Natural killer cell (primary cell): ENCODE measurements around the gene SMARCA5. TPM values are rescaled to one million over a fixed set of nuclear protein-coding genes. Genes with fewer than 3 reads are reported as not detected.

Source experiments
- ATAC-seq, 3 donors: fragments of 150-1000 bp in 2 of 3; fragments of 200-7000 bp in 1 of 3; cut with Tn5 transposase; 1 replicate in 1 of 3; 2 replicates in 2 of 3; pipeline ENCODE4 v1.10.0; 2021; ENCODE audit warnings: mild to moderate bottlenecking in 2 of 3, moderate library complexity in 2 of 3
- DNase-seq, 2 donors: peaks; one replicate each; pipeline versions ENCODE4 v3.0.0 to v3.0.0-alpha.2; 2013 to 2021; ENCODE audit warnings: mixed read lengths in 1 of 2
- H3K27ac ChIP-seq: one replicate; pipeline ENCODE4 v1.5.1; 2013; ENCODE audit warnings: mild to moderate bottlenecking, low read length
- H3K27me3 ChIP-seq: one replicate; pipeline ENCODE4 v1.6.1; 2013; ENCODE audit warnings: low read length; ENCODE audit not compliant: control insufficient read depth, insufficient read depth
- H3K36me3 ChIP-seq: one replicate; pipeline ENCODE4 v1.6.1; 2013; ENCODE audit warnings: low read length; ENCODE audit not compliant: control insufficient read depth, insufficient read depth
- H3K4me1 ChIP-seq: one replicate; pipeline ENCODE4 v1.6.1; 2013; ENCODE audit warnings: low read length; ENCODE audit not compliant: control insufficient read depth, insufficient read depth
- H3K4me3 ChIP-seq: one replicate; pipeline ENCODE4 v1.5.1; 2013; ENCODE audit warnings: low read length
- H3K9me3 ChIP-seq: one replicate; pipeline ENCODE4 v1.6.1; 2013; ENCODE audit warnings: low read length; ENCODE audit not compliant: control insufficient read depth, insufficient read depth
- H3K27ac Mint-ChIP-seq, 2 donors: one replicate each; pipeline ENCODE4 v1.8.0; 2022; ENCODE audit warnings: mild to moderate bottlenecking in 2 of 2, mixed read lengths in 2 of 2, moderate library complexity in 1 of 2
- H3K27me3 Mint-ChIP-seq, 2 donors: one replicate each; pipeline ENCODE4 v1.8.0; 2022; ENCODE audit warnings: low read depth in 2 of 2, mixed read lengths in 2 of 2
- H3K36me3 Mint-ChIP-seq: one replicate; pipeline ENCODE4 v1.8.0; 2022; ENCODE audit warnings: mixed read lengths
- H3K4me1 Mint-ChIP-seq, 2 donors: one replicate each; pipeline ENCODE4 v1.8.0; 2022; ENCODE audit warnings: mixed read lengths in 2 of 2
- H3K4me3 Mint-ChIP-seq: one replicate; pipeline ENCODE4 v1.8.0; 2022; ENCODE audit warnings: mild to moderate bottlenecking, moderate library complexity, mixed read lengths
- H3K9me3 Mint-ChIP-seq, 2 donors: one replicate each; pipeline ENCODE4 v1.8.0; 2022; ENCODE audit warnings: mixed read lengths in 2 of 2
- WGBS: methylation state at CpG from one replicate; pipeline ENCODE4 v1.1.7; 2013; ENCODE audit warnings: missing lambda C conversion rate; ENCODE audit not compliant: insufficient coverage; 5-methylcytosine and 5-hydroxymethylcytosine counted together
- intact Hi-C: fragments of 100-400 bp; cut with micrococcal nuclease; formaldehyde crosslinking; loops from one replicate; pipeline ENCODE4 v1.14.2; 2022
- total RNA-seq, 4 donors: library from RNA; stranded (reverse); fragments of 120-200 nt in 1 of 4; gene quantifications; one replicate each; pipeline versions ENCODE4 v1.2.3 to v1.2.4, GENCODE V29; 2013 to 2022
- TF ChIP-seq, protein P1 (sequence below): fragments of 200-600 bp; IDR thresholded peaks from one replicate; pipeline ENCODE4 v1.8.0; 2022; ENCODE audit warnings: antibody characterized with exemption

The SMARCA5 gene
- total RNA-seq, 3 donors from 2014 or later (not counting 1 experiment from before 2014, with no cell fraction given): 42.5 to 53.8 (median 45.8) TPM

DNA sequence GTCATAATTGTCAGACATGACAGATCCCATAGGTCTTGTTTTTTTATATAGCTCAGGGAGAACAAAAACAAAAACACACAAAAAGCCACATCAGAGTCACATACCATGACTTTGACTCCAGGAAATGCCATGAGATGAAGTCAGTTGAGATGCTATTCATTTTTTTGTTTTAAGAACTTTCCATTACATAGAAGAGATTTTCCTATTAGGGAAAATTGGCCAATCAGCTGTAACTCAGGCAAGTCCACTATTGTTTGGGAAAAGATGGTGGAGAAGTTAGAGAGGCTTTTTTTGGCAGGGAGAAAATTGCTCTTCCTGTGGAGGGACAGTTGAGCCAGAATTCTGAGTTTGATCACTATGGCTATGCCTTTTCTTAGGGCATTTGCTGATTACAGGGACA lies 72.6 kb downstream of the SMARCA5 start:
- no peak for ATAC-seq
- H3K27me3 Mint-ChIP-seq: no peaks in the 10 kb centered on the region
- intact Hi-C loops: no loop called here

DNA sequence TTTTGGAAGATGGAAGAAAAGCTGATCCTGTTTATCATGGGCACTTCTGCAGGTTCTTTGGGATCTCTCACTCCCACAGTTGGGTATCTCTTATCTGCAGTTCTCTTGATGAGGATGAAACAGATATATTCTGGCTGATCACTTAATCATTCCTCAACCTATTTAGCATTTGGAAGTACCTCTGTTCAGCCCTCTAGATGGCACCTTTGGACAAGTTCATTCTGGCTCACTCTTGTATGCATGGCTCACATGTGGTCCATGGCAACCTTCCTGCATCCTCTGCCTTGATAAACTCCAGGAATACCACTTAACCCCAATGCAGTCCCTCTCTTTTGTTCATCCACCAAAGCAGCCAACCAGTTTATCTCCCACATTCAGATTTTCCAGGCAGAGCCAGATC lies 74.2 kb downstream of the SMARCA5 start:
- peaks cover 0 to 7% of the 10 kb centered on the region in 2 donors for H3K9me3 Mint-ChIP-seq
- no peaks in the 10 kb centered on the region for H3K4me1 Mint-ChIP-seq
- Histone ChIP-seq H3K36me3 (no peaks in the 10 kb centered on the region), H3K4me1 (no peaks in the 10 kb centered on the region), H3K27me3 (no peaks in the 10 kb centered on the region), H3K27ac (no peak overlapping the region), H3K4me3 (no peak overlapping the region), H3K9me3 (no peaks in the 10 kb centered on the region)
- H3K27ac Mint-ChIP-seq: no peak overlapping the region
- no peak for DNase-seq
- H3K27me3 Mint-ChIP-seq: no peaks in the 10 kb centered on the region
- no peak overlapping the region for H3K4me3 Mint-ChIP-seq
- no peak for ATAC-seq
- intact Hi-C loops: no loop called here
- peaks cover 7% of the 10 kb centered on the region for H3K36me3 Mint-ChIP-seq
- TF ChIP-seq, protein P1, sequence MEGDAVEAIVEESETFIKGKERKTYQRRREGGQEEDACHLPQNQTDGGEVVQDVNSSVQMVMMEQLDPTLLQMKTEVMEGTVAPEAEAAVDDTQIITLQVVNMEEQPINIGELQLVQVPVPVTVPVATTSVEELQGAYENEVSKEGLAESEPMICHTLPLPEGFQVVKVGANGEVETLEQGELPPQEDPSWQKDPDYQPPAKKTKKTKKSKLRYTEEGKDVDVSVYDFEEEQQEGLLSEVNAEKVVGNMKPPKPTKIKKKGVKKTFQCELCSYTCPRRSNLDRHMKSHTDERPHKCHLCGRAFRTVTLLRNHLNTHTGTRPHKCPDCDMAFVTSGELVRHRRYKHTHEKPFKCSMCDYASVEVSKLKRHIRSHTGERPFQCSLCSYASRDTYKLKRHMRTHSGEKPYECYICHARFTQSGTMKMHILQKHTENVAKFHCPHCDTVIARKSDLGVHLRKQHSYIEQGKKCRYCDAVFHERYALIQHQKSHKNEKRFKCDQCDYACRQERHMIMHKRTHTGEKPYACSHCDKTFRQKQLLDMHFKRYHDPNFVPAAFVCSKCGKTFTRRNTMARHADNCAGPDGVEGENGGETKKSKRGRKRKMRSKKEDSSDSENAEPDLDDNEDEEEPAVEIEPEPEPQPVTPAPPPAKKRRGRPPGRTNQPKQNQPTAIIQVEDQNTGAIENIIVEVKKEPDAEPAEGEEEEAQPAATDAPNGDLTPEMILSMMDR: no peak

More for the DNA sequence above, 72.6 kb downstream of the SMARCA5 start:
- no peak overlapping the region for H3K27ac ChIP-seq
- Mint-ChIP-seq H3K4me3 (no peak overlapping the region), H3K27ac (no peak overlapping the region), H3K4me1 (no peaks in the 10 kb centered on the region), H3K36me3 (peaks cover 7% of the 10 kb centered on the region), H3K9me3 (peaks cover 0 to 7% of the 10 kb centered on the region in 2 donors)
- H3K4me3 ChIP-seq: no peak overlapping the region
- TF ChIP-seq, protein P1: no peak
- H3K27me3 ChIP-seq: no peaks in the 10 kb centered on the region
- H3K4me1 ChIP-seq: no peaks in the 10 kb centered on the region
- no peaks in the 10 kb centered on the region for H3K9me3 ChIP-seq
- DNase-seq: no peak
- H3K36me3 ChIP-seq: no peaks in the 10 kb centered on the region

DNA sequence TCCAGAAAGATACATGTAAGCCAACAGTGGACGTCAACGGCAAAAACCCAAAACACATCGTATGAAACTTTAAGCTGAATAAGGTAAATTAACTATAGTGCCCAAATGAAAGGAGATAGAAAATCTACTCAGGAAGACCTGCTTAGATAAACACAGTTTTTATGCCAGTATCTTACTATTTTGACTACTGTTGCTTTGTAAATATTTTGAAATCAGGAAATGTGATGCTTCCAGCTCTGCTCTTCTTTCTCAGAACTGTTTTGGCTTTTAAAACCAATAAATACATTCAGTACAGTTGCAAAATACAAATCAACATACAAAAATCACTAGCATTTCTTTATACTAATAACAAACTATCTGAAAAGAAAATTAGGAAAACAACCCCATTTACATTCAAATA lies 83.8 kb downstream of the SMARCA5 start:
- no peaks in the 10 kb centered on the region for H3K36me3 Mint-ChIP-seq
- H3K27ac Mint-ChIP-seq: no peak overlapping the region
- TF ChIP-seq, protein P1: no peak
- no peak overlapping the region for H3K4me3 Mint-ChIP-seq
- intact Hi-C loops: no loop called here
- no peaks in the 10 kb centered on the region for H3K4me1 Mint-ChIP-seq
- Histone ChIP-seq H3K4me3 (no peak overlapping the region), H3K9me3 (no peaks in the 10 kb centered on the region), H3K27ac (no peak overlapping the region), H3K27me3 (peaks cover 3% of the 10 kb centered on the region), H3K36me3 (no peaks in the 10 kb centered on the region), H3K4me1 (no peaks in the 10 kb centered on the region)
- ATAC-seq: no peak
- DNase-seq: no peak
- peaks cover 2 to 3% of the 10 kb centered on the region in 2 donors for H3K9me3 Mint-ChIP-seq
- H3K27me3 Mint-ChIP-seq: peaks cover 0 to 15% of the 10 kb centered on the region in 2 donors
- WGBS: 94% methylated on average over 3 of the region's 3 CpGs

DNA sequence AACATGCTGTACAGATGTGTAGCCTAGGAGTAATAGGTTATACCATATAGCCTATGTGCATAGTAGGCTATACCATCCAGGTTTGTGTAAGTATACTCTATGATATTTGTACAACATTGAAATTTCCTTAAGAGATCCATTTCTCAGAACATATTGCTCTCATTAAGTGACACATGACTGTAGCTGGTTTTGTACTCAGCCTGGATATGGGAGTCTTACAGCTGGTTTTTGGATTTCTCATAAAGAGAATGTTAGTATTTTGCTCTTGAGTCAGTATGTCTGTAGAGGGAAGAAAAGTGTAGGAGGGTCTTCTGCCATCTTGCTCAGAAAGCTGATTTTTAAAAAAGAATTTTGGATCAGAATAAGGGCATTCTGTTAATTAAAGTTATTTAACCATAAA lies 85.3 kb downstream of the SMARCA5 start:
- H3K4me3 ChIP-seq: no peak overlapping the region
- Mint-ChIP-seq H3K36me3 (no peaks in the 10 kb centered on the region), H3K4me1 (no peaks in the 10 kb centered on the region), H3K9me3 (peaks cover 2 to 3% of the 10 kb centered on the region in 2 donors), H3K4me3 (no peak overlapping the region), H3K27me3 (peaks cover 0 to 12% of the 10 kb centered on the region in 2 donors), H3K27ac (no peak overlapping the region)
- TF ChIP-seq, protein P1: no peak
- peaks cover 3% of the 10 kb centered on the region for H3K27me3 ChIP-seq
- DNase-seq: no peak
- H3K4me1 ChIP-seq: no peaks in the 10 kb centered on the region
- H3K27ac ChIP-seq: no peak overlapping the region
- H3K36me3 ChIP-seq: no peaks in the 10 kb centered on the region
- H3K9me3 ChIP-seq: no peaks in the 10 kb centered on the region
- no peak for ATAC-seq
- intact Hi-C loops: no loop called here
